Hematopoietic multipotent progenitor cell treated with erythropoietin and hydrocortisone succinate and interleukin-3 and kit ligand, for 6 days (in vitro differentiated cells): ENCODE data around the gene PIMREG.

Source experiments
- DNase-seq: peaks from one replicate; pipeline ENCODE4 v3.0.0-alpha.2; 2015

PIMREG gene

GRCh38 chr17:6439951-6440350 lies 4.3 kb upstream of the PIMREG start:
- no peak for DNase-seq

GRCh38 chr17:6442775-6443174 lies 1.5 kb upstream of the PIMREG start:
- DNase-seq = no peak

GRCh38 chr17:6444571-6445335 lies 498 bp downstream of the PIMREG start:
- DNase-seq = no peak

- no peak for DNase-seq
Measured at GRCh38 chr17:6446516-6447100, 2.4 kb downstream of the PIMREG start.

- no peak for DNase-seq
Measured at GRCh38 chr17:6448473-6448872, 4.2 kb downstream of the PIMREG start.

GRCh38 chr17:6449307-6449706 lies 5.1 kb downstream of the PIMREG start:
- no peak for DNase-seq

- peak; percentile 47 for DNase-seq
Measured at GRCh38 chr17:6450926-6451832, 6.9 kb downstream of the PIMREG start.

GRCh38 chr17:6452471-6453266 lies 8.4 kb downstream of the PIMREG start:
- no peak for DNase-seq

GRCh38 chr17:6453279-6454024 lies 9.2 kb downstream of the PIMREG start:
- DNase-seq = no peak

- no peak for DNase-seq
Measured at GRCh38 chr17:6454495-6455320, 10.5 kb downstream of the PIMREG start.

GRCh38 chr17:6455321-6455705 lies 11.1 kb downstream of the PIMREG start:
- DNase-seq = no peak

- no peak for DNase-seq
Measured at GRCh38 chr17:6456321-6456720, 12.1 kb downstream of the PIMREG start.

- no peak for DNase-seq
Measured at GRCh38 chr17:6456914-6457687, 12.8 kb downstream of the PIMREG start.

- no peak for DNase-seq
Measured at GRCh38 chr17:6457688-6458459, 13.6 kb downstream of the PIMREG start.

- no peak for DNase-seq
Measured at GRCh38 chr17:6458460-6458950, 14.2 kb downstream of the PIMREG start.

- DNase-seq = no peak
Measured at GRCh38 chr17:6460531-6461161, 16.4 kb downstream of the PIMREG start.

- DNase-seq = no peak
Measured at GRCh38 chr17:6461246-6461645, 17.0 kb downstream of the PIMREG start.

GRCh38 chr17:6461792-6462524 lies 17.7 kb downstream of the PIMREG start:
- no peak for DNase-seq
